ENCODE results near the gene LAMP5.

LAMP5 gene

DNA sequence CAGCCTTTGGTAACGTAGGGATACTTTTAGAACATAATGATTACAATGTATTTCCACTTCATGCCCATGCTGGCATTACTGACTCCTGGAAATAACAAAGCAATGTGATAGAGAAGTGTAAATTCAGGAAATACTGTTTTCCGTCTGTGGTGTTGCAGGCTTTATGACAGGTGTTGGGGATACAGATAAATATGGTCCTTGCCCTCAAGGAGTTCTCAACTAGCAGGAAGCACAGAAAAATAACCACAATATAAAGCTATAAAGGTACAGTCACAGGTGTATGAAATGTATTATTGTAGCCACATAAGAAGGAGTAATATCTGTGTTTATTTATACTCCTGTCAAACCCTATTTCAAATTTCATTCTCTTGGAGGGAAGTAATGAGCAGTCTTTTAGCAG lies 12.9 kb upstream of the LAMP5 start:
- no peak for DNase-seq

DNA sequence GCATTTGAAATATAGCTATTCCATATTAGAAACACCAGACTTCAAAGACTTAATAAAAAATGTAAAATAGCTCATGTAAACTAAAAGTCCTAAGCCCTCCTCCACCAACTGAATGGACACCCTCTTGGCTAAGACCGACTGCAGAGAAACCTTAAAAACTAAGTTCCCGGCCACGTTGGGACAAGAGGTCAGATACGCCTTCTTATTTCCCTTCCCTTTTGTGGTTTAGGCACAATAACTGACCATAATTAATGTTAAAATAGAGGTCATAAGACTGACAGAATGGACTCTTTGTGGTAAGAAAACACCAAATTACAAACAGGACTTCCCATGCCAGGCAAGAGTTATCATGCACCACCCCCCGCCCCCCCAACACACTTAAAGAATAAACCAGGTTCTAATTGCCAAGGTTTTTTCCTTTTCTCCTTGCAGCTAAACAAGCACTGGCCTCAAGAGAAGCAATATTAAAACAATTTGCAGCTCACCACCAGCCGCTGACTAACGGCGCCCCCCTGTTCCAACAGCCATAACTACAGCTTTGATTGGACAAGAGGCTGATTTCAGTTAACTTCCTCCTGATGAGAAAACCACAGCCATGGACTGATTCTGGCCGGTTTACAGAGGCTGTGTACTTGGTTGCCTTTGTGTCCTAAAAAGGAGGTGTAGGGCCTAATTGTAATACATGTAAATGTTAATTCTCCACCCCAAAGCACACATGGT lies 10.7 kb upstream of the LAMP5 start:
- DNase-seq: peak in 1 of 14 donors; percentile 18

DNA sequence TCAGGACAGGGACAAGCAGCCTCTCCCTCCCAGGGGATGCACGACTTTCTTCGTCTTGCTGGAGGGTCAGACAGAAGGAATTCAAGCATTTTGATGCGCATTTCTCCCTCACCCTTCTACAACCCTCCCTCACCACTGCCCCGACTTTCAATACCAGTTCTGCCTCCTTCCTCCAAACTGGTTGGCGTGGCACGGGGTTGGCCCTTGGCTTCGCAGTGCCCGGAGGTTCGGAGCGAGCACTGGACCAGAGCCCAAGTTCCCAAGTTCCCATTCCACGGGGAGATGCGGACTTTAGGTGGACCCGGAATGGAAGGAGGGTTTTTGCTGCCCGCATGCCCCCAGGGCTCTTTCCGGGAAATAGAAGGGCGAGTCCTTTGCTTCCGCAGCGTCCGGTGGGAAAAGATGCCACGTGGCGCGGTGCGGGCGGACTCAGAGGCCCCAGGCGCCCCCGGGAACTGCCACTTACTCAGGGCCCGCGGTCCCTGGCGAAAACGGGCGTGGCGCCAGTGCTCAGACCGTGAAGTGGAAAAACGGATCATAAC lies 8.0 kb upstream of the LAMP5 start:
- DNase-seq: no peak

DNA sequence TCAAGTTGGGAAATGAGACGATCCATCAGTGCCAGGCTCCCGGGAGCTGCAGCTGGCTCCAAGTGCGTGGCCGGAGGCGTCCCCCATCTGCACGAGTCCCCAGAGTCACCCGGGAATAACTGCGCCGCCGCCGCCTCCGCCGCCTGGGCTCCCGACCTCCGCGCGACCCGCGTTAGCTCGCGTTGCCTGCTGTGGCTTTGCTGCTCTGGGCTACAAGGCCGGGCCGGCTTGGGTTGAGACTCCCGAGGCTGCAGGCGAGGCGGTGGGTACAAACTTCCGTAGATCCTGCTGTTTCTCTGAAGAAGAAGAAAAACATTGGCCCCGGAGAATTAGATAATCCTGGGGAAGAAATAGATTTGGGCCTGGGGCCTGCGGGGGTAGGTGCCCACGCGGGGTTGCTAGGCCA lies 7.4 kb upstream of the LAMP5 start:
- no peak for DNase-seq

DNA sequence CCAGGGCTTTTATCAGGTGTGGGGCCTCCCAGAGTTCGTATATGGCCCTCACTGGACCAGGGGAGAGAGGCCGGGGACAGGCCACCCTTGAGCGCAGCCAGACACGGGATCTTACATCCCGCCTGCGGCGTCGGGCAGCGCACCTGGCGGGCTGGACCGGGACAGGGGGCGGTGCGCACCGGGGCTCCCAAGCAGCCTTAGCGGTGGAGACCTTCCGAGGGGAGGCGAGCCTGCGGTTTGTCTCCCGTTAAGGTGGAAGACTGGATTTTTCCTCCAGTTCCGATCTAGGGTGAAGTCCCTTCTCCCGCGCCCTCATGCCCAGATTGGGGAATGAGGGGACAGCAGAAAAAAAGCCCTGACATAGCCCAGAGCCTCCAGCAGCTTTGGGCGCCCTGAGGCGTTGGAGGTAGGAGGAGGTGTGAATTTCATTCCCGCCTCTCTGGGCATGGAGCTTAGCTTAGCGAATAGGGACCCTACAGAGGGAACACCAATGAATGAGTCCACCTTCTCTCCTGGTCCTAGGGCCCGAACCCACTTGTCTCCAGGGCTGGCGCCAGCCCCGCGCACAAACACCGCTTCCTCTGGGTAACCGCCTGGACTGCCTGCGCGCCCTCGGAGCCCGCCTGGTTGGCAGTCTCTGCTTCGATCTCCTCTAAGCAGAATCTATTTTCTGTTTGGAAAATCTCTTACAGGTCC lies 6.7 kb upstream of the LAMP5 start:
- DNase-seq: no peak

DNA sequence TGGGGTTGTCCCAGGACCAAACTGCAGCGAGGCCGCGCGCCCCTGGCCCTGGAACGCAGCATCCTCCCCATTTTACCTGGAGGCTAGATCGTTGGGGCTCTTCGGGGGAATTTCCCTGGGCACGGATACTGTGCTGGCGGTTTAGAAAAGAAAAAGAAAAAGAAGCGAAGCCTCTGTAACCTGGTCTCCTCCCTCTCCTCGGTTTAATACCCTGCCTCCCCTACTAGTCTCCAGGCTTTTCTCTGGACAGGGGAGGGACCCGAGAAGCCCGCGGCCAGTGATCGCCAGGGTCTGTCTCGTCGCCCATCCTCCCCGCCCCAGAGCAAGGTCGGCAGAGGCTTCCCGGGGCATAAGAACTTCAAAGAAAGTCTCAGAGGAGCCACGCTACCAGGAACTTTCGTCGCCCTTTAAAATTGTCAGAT lies 6.1 kb upstream of the LAMP5 start:
- DNase-seq: no peak

DNA sequence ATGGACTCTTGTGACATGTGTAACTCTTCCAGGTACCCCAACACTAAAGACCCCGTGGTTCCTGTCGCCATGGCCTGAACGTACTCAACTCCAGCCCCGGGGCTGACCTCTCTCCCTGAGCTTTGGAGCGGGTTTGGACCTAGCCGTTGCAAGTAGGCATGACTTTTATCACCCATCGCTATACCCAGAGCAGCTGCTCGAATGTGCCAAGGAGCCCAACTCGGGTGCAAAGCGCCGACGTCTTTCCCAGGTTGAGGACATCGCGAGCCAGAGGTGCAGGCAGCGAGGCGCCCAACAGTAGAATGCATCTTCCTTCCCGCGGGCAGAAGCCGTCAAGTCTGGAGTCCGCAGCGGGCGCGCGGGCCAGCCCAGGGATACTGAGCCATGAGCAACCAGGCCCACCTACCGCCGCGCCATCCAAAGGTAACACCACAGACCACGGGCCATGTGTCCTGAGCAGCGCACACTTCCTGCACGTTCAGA lies 5.7 kb upstream of the LAMP5 start:
- DNase-seq: no peak

DNA sequence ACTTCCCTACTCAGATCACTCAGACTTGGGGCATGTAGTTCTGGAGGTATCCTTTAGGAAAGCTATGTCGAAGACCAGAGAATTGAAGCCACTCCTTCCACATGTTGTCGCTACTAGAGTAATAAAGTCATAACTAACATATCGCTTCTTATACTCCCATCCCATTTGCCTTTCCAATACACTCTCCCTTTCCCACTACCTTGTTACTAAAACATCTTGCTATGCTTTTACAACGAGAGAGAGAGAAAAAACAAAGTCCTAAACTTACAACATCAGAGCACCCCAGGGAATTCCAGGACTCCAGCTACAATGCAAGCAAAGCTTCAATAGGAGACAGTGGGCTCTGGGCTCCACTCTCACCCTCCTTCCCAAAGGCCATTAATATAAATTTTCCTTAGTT lies 5.1 kb upstream of the LAMP5 start:
- no peak for DNase-seq

DNA sequence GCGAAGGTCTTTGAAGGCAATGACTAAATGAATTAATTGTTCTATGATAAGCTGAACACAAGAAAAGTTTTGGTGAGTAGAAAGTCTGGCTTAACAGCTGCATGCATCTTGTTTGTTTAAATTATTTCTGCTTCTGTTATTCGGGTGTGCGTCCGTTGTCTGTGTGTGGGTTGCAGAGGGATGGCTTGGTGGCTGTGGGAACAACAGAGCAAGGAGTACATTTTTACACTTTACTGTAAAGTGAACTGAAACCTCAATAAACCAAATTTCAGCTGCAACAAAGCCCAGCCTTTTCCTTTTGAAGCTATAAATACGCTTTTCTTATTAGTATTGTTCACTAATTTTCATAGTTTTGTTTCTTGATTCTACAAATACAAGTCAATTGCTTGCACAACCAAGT lies 3.5 kb upstream of the LAMP5 start:
- DNase-seq: no peak

DNA sequence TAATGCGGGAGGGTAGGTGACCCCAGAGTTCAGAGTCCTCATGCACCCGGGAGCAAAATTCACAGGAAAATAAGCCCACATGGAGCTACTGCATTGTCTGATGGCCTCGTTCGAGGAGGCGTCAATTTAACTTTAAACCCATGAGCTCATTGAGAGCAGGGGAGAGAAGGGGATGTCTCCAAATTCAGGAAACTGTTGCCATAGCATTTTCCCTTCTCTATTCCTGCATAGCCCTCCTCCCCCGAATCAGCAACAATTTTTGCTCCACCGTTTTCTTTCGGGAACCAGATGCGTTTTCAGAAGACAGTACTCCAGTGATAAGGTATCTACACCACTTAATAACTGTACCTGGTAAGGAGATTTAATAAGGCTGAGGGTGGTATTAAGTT lies 324 bp upstream of the LAMP5 start:
- DNase-seq: peak in 1 of 14 donors; percentile 29

DNA sequence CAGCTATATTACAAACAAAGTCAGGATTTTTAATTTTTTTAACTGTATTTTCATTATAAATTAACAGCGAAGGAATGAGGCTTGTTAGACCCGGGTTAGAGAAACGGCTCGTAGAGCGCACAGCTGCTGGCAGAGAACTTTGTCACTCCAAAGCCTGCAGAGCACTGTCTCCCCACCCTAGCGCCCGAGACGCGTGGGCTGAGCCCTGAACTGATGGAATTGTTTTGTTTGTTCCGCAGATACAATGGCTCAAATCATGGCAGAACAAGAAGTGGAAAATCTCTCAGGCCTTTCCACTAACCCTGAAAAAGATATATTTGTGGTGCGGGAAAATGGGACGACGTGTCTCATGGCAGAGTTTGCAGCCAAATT lies 810 bp downstream of the LAMP5 start:
- DNase-seq: peak in 1 of 14 donors; percentile 13

DNA sequence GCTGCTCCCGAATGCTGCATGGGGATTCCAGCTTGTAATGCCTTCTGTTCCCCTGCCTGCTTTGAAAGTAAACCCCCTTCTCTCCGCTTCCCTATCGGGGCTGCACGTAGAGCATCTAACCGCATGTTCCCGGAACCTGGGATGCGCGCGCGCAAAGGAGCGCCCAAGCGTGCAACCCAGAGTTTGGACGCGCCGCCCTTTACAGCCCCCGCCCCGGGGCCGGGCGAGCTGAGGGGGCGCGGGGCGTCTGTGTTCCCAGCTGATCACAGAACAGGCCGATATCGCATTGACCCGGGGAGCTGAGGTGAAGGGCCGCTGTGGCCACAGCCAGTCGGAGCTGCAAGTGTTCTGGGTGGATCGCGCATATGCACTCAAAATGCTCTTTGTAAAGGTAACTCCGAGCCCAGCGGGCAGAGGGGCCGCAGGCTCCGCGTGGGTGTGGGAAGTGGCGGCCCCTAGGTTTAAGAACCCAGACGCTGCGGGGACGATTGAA lies 1.4 kb downstream of the LAMP5 start:
- no peak for DNase-seq

DNA sequence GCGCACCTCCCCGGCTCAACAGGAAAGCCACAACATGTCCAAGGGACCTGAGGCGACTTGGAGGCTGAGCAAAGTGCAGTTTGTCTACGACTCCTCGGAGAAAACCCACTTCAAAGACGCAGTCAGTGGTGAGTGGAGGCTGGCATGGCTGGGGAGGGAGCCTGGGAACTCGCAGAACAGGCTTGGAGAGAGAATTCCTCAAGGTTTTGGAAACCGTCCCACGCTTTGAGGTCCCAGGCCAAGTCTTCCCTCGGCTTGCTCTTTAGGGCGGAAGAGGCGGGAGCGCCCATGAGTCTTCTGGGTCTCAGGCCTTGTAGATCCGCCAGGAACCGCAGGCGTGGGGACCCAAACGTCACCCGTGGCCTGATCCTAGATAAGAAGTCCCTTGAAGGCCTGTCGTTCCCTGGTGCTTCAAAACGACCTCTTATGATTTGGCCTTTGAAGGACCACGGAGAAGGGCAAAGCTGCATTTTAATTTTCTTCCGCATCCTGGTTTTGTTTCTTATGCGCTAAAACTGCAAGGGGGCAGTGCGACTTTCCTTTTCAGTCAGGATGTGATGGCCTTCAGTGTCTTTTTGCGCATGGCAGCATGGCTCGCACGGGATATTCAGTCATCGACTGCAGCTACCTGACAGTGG lies 2.0 kb downstream of the LAMP5 start:
- DNase-seq: peak in 3 of 14 donors; percentile 11 to 29 (median 13)

DNA sequence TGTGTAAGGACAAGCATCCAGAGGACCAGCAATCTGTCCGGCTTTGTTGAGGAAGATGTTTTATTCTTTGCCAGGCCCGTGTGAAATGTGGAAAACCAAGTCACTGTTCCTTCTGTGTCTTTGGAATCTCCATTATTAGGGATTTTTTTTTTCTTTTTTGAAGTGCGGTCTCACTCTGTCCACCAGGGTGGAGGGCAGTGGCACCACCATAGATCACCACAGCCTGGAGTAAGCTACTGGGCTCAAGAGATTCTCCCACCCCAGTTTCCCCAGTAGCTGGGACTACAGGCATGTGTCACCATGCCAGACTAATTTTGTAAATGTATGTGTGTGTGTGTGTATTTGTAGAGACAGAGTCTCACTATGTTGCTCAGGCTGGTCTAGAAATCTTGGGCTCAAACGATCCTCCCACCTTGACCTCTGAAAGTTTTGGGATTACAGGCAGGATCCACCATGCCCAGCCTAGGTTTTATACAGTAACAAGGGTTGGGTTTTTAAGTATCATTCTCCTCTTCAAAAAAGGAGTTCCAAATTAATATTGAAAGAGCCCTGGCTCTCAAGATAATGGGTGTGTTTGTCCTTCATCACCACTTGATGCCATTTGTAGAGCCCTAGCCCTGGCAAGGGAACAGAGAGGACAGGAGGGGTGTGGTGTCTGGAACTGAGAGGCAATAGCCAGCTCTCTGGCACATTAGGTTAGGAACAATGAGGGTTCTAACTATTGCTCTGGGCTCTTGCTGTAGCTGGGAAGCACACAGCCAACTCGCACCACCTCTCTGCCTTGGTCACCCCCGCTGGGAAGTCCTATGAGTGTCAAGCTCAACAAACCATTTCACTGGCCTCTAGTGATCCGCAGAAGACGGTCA lies 3.1 kb downstream of the LAMP5 start:
- DNase-seq: no peak

DNA sequence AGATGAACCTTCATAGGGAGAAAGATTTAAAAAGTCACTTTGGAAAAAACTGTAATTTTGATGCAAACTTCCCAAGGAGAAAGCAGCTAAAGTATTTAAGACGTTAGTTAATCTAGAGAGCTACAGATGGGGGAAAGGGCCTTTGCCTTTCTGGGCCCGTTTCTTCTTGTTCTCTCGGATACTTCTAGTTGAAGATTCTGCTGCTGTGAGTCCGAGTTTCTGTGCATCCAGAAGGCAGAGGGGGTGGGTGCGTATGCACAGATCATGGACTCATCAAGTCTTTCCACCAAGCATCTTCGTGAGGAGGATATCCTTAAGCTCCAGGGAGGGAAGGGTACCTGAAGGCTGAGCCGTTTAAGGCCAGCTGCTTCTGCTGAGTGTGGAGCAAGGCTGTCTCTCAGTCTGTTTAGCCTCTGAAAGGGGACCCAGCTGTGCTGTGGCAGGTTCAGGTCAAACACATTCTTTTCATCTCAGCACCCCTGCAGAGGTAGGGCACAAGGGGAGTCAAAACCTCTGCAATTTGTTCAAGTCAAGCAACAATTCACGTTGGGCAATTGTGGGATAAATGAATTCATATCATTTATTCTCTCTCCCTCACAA lies 4.3 kb downstream of the LAMP5 start:
- no peak for DNase-seq

DNA sequence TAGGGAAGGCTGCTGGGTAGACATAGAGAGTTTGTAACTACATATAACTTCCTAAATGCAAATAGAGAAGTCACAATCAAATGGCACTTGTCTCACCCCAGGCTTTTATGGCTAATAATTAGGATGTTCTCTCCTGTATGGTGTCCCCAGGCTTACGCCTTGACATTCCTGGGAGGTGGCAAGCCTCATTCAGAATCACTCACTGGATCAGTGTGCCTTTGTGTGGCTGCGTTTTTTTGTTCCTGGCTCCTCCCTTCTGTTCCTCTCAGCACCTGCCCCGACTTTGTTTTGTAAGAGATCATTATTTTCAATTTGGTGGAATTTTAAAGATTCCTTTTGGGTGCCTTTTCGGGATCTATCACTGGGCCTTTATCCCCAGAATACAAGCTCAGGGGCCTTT lies 5.7 kb downstream of the LAMP5 start:
- DNase-seq: no peak

DNA sequence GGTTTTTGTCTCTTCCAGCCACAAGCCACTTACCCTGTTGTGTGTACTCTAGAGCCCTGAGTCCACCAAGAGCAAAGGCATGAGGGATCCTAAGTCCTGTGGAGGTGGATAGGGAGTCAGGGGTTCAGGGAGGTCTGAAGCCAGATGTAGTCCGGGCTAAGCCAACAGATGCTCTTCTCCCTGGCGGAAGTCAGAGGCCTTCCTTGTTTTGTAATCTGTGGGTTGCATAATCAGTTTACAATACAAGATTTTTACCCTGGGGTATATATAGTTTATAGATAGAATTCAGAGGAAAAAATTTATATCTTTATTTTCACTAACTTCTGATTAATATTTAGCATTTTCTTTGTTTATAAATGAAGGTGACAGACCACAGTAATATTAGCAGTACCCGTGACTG lies 9.2 kb downstream of the LAMP5 start:
- DNase-seq: no peak

DNA sequence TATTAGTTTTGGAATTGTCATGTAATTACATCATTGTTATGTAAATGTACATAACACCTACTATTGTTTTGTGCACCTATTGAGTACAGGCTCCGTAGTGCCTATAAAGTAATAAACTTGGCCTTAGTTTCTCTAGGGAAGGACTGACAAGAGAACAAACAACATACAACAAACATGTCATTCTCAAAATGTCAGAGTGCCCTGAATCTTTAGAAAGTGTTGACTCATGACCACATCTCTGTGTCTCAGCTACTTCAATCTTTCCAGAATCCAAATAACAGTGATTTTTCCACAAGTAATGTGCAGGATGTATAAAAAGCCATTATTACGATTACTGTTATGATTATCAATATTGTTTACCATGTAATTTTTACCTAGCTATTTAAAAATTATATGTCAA lies 17.2 kb downstream of the LAMP5 start:
- no peak for DNase-seq

DNA sequence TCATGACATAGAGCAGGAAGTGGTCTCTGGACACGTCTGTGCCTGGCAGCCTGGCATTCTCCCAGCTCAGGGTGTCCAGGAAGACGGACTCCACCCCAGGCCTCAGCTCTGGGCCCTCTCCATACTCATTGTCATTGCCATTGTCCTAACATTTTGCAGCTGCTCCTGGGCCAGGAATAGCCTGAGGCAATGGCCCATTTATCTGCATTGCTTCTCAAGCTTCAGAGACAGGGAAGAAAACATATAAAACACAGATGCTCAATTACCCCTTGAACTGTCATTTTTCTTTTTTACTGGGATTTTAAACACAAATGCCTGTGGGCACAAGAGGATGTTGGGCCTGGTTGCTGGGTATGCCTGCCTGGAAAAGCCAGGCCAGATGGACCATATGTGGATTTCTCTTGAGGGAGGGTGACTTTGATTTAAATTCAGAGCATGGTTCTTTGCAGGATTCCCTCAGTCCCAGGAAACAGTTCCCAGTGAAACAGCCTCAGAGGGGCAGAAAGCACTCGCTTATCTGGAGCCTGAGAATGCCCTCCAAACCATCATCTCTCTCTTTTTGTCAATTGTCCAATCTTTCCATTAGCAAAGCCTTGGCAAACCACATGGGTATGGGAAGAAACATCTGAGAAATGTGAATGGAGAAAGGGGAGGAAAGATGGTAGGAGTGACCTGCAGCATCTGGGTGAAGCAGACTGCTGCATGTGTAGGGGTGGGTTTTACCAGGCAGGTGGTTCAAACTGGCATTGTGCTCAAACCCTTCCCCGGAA lies 17.9 kb downstream of the LAMP5 start:
- DNase-seq: no peak

DNA sequence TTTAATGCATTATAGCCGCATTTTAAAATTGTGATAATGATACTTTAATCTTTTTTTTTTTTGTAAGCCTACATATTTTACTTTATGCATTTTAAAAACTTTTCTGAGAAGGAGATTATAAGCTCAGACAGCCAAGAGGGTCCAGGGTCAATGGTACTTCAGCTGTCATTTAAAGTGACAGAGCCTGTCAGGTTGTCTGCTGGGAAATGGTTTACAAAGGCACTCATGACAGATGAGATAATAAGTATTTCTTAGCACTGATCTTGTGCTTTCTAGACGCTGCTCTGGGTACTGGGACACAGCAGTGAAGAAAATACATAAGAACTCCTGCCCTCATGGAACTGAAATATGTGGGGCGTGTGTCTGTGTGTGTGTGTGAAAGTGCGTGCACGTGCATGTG lies 19.6 kb downstream of the LAMP5 start:
- no peak for DNase-seq

DNA sequence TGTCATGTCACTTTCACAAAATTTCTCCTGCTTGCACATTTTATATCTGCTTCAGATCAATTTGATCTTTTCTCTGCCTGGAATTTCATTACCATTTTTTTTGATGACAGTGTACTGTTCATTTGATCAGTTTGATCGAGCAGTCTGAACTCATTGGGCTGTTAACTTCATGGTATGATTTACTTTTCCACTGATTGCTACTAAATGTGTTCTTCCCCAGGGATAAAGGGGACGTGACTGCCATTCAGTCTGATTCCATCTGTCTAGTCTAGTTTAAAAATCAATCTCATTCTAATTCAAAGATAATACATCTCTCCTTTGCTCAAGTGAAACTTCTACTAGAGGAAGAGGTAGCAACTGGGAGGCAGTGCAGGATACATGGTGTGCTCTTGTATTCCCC lies 21.1 kb downstream of the LAMP5 start:
- no peak for DNase-seq

Measured in C1 segment of cervical spinal cord (tissue), 14 donors.